ENCODE data around the gene CCL4L2. TPM values are rescaled to one million over a fixed set of nuclear protein-coding genes. Genes with fewer than 3 reads are reported as not detected.

CCL4L2 gene
- total RNA-seq, 1 experiment from 2014 or later = not detected

DNA sequence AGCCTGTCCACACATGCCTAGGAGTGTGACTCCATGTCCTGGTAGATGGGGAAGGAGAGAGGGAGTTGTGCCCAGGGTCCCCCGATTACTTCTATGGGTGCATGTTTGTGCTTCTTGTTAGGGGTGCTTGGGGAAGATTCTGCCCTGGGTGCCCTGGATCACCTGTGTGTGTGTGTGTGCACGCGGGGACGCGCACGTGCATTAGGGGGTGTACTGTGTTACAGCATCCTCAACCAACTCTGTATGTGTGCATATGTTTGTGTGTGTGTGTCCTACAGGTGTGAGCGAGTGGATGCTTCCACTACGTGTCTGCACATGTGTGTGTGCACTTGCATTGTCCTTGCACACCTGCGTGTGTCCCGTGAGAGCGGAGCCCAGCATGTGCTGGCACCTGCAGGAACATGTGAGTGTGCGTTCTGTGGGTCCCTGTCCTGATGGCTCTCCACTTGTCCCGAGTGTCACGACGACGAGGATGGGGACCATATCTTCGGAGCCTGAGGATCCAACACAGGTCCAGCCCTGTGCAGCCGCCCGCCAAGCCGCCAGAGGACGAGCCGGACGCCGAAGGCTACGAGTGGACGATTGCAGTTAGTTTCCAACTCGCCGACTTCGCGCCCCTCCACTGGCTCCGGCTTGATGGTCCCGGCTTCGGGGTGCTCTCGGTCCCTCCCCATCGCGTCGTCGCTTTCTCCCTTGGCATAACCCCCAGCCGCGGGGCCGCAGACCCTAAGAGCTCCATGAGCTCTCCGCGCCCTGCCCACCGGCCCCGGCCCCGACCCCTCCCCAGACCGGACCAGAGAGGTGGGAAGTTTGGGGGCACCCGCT lies 28.5 kb upstream of the CCL4L2 start:
- ChIA-PET POLR2A (interaction anchor here (0.6 kb wide), 1 partner anchor 1173 kb away, joined by 5 read pairs; no protein-coding TSS in a partner anchor), CTCF (interaction anchor here (0.7 kb wide), 1 partner anchor 268 kb away, joined by 6 read pairs; no protein-coding TSS in a partner anchor)
- intact Hi-C loops (cut with micrococcal nuclease; ENCODE audit: unreplicated experiment) (no loop called here), in situ Hi-C loops (cut with HindIII; ENCODE audit: low pct_unique_long_range_greater_than_20kb, low sequenced_read_pairs) (no loop called here)
- BruUV-seq (replicated peaks) = no TSS peak
- DNase-seq (ENCODE audit: low read depth, low spot score) = no peak
- Histone ChIP-seq H3K36me3 (ENCODE audit: control insufficient read depth, insufficient read depth, low read length) (peaks cover 3% of the 10 kb centered on the region; the same call in 1 of the 2 replicates), H3K27ac (ENCODE audit: low read length) (no peak overlapping the region), H3K27me3 (ENCODE audit: control insufficient read depth, insufficient read depth, low read length) (peaks cover 2% of the 10 kb centered on the region), H3K4me1 (ENCODE audit: control insufficient read depth, insufficient read depth, low read length) (no peaks in the 10 kb centered on the region), H3K4me3 (ENCODE audit: low read depth in 2 of 2, low read length in 2 of 2) (peak overlapping the region; percentile 45 to 47), H3K9me3 (ENCODE audit: control insufficient read depth, insufficient read depth, low read depth, low read length) (no peaks in the 10 kb centered on the region)
- ATAC-seq = peak; percentile 46
- TF ChIP-seq POLR2AphosphoS5 (IDR thresholded peaks at IDR 0.05; ENCODE audit: low read depth, low read length) = no peak
- TF ChIP-seq, protein P1, sequence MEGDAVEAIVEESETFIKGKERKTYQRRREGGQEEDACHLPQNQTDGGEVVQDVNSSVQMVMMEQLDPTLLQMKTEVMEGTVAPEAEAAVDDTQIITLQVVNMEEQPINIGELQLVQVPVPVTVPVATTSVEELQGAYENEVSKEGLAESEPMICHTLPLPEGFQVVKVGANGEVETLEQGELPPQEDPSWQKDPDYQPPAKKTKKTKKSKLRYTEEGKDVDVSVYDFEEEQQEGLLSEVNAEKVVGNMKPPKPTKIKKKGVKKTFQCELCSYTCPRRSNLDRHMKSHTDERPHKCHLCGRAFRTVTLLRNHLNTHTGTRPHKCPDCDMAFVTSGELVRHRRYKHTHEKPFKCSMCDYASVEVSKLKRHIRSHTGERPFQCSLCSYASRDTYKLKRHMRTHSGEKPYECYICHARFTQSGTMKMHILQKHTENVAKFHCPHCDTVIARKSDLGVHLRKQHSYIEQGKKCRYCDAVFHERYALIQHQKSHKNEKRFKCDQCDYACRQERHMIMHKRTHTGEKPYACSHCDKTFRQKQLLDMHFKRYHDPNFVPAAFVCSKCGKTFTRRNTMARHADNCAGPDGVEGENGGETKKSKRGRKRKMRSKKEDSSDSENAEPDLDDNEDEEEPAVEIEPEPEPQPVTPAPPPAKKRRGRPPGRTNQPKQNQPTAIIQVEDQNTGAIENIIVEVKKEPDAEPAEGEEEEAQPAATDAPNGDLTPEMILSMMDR (IDR thresholded peaks at IDR 0.05) = no peak
- TF ChIP-seq TCF7L2 (IDR thresholded peaks at IDR 0.05; ENCODE audit: low read depth, low read length) = no peak
- no peak for TF ChIP-seq SIN3A (IDR thresholded peaks at IDR 0.05; ENCODE audit: borderline replicate concordance, insufficient read depth, low read depth, low read length)
- TF ChIP-seq, protein P2, sequence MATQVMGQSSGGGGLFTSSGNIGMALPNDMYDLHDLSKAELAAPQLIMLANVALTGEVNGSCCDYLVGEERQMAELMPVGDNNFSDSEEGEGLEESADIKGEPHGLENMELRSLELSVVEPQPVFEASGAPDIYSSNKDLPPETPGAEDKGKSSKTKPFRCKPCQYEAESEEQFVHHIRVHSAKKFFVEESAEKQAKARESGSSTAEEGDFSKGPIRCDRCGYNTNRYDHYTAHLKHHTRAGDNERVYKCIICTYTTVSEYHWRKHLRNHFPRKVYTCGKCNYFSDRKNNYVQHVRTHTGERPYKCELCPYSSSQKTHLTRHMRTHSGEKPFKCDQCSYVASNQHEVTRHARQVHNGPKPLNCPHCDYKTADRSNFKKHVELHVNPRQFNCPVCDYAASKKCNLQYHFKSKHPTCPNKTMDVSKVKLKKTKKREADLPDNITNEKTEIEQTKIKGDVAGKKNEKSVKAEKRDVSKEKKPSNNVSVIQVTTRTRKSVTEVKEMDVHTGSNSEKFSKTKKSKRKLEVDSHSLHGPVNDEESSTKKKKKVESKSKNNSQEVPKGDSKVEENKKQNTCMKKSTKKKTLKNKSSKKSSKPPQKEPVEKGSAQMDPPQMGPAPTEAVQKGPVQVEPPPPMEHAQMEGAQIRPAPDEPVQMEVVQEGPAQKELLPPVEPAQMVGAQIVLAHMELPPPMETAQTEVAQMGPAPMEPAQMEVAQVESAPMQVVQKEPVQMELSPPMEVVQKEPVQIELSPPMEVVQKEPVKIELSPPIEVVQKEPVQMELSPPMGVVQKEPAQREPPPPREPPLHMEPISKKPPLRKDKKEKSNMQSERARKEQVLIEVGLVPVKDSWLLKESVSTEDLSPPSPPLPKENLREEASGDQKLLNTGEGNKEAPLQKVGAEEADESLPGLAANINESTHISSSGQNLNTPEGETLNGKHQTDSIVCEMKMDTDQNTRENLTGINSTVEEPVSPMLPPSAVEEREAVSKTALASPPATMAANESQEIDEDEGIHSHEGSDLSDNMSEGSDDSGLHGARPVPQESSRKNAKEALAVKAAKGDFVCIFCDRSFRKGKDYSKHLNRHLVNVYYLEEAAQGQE (IDR thresholded peaks at IDR 0.05; ENCODE audit: insufficient read depth in 1 of 2, low read depth in 2 of 2, low read length in 1 of 2) = no peak

DNA sequence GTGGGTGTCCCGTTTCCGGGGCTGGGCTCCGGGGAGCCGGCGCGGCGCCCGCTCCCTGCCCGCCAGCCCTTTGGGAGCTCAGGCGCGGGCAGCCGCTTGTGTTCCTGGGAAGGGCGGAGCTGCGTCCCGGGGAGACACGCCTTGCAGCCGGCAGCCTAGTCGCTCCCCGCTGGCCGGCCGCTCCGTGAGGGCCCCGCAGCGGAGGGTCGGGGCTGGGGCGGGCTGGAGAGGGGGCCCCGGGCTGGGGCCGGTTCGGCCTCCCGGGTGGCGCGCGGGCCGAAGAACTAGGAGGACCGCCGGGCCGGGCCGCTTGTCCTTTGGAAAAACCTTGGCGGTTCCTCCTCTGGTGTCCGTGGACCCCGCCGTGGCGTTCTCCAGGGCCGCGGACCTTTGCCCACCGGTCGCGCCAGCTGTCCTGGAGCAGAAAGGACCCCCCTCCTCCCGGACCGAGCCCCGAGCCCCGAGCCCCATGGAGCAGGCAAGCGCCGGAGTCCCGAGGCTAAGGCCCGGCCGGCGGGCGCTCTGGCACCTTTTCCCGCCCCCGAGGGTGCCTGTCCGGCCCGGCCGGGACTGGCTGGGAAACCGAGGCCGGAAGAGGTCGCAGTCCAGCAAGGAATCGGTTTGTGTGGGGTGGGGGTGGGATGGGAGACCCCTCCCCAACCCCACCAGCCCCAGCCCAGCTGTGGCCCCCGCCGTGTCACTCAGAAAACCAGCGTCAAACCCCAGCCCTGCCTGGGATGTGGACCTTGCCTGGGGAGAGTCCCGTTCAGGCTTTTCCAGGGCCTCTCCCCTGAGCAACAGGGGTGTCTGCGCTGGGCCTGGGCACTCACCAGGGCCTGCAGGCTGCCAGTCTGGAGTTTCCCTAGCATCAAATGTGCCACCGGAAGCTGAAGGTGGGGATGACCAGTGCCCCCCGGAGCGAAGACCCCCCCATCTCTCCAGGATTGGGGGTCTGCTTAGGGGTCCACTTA lies 27.6 kb upstream of the CCL4L2 start:
- in situ Hi-C loops (cut with HindIII; ENCODE audit: low pct_unique_long_range_greater_than_20kb, low sequenced_read_pairs) (no loop called here), intact Hi-C loops (cut with micrococcal nuclease; ENCODE audit: unreplicated experiment) (no loop called here)
- H3K4me1 ChIP-seq (ENCODE audit: control insufficient read depth, insufficient read depth, low read length) = no peaks in the 10 kb centered on the region
- H3K27me3 ChIP-seq (ENCODE audit: control insufficient read depth, insufficient read depth, low read length) = peaks cover 2% of the 10 kb centered on the region
- CTCF ChIA-PET = interaction anchor here (0.7 kb wide), 1 partner anchor 269 kb away, joined by 6 read pairs; no protein-coding TSS in a partner anchor
- no TSS peak for BruUV-seq (replicated peaks)
- no peaks in the 10 kb centered on the region for H3K9me3 ChIP-seq (ENCODE audit: control insufficient read depth, insufficient read depth, low read depth, low read length)
- peak; percentile 94 for ATAC-seq
- no peak for TF ChIP-seq TCF7L2 (IDR thresholded peaks at IDR 0.05; ENCODE audit: low read depth, low read length)
- TF ChIP-seq, protein P2 (IDR thresholded peaks at IDR 0.05; ENCODE audit: insufficient read depth in 1 of 2, low read depth in 2 of 2, low read length in 1 of 2) = no peak
- TF ChIP-seq, protein P1 (IDR thresholded peaks at IDR 0.05) = no peak
- no peak for TF ChIP-seq SIN3A (IDR thresholded peaks at IDR 0.05; ENCODE audit: borderline replicate concordance, insufficient read depth, low read depth, low read length)
- TF ChIP-seq POLR2AphosphoS5 (IDR thresholded peaks at IDR 0.05; ENCODE audit: low read depth, low read length) = no peak
- no peak overlapping the region for H3K27ac ChIP-seq (ENCODE audit: low read length)
- DNase-seq (ENCODE audit: low read depth, low spot score) = no peak
- peak overlapping the region; percentile 45 to 47 for H3K4me3 ChIP-seq (ENCODE audit: low read depth in 2 of 2, low read length in 2 of 2)
- POLR2A ChIA-PET = interaction anchor here (0.6 kb wide), 1 partner anchor 1174 kb away, joined by 5 read pairs; no protein-coding TSS in a partner anchor
- peaks cover 3% of the 10 kb centered on the region; the same call in 1 of the 2 replicates for H3K36me3 ChIP-seq (ENCODE audit: control insufficient read depth, insufficient read depth, low read length)

Measured in Panc1 (cell line).